ENCODE measurements around the gene NOCT. TPM values are rescaled to one million over a fixed set of nuclear protein-coding genes. Genes with fewer than 3 reads are reported as not detected.
"Not testable (repeated sequence)": the region's sequence is repeated elsewhere in the genome, so short reads cannot be mapped to it uniquely, and the experiment has no call there.

The NOCT gene
- total RNA-seq, 1 donor from 2014 or later, result 6.9 TPM

GRCh38 chr4:139005774-139006173 is 9.8 kb upstream of the NOCT start:
- H3K36me3 Mint-ChIP-seq, result no peaks in the 10 kb centered on the region

GRCh38 chr4:139007640-139008039 is 7.9 kb upstream of the NOCT start:
- no peak for TF ChIP-seq CTCF (IDR thresholded peaks at IDR 0.05; ENCODE audit: unreplicated experiment)
- no peak overlapping the region for H3K27ac Mint-ChIP-seq
- DNase-seq (ENCODE audit: low spot score in 2 of 2, unreplicated experiment in 2 of 2), result no peak
- no peaks in the 10 kb centered on the region for H3K4me1 Mint-ChIP-seq
- no peak overlapping the region for H3K4me3 Mint-ChIP-seq
- H3K9me3 Mint-ChIP-seq, result peaks cover 5% of the 10 kb centered on the region
- H3K36me3 Mint-ChIP-seq, result no peaks in the 10 kb centered on the region
- no peaks in the 10 kb centered on the region for H3K27me3 Mint-ChIP-seq (ENCODE audit: low read depth)

More at GRCh38 chr4:139005774-139006173, 9.8 kb upstream of the NOCT start:
- Mint-ChIP-seq H3K4me3 (no peak overlapping the region), H3K27me3 (ENCODE audit: low read depth) (no peaks in the 10 kb centered on the region), H3K4me1 (no peaks in the 10 kb centered on the region), H3K9me3 (peaks cover 5% of the 10 kb centered on the region), H3K27ac (no peak overlapping the region)
- no peak for DNase-seq (ENCODE audit: low spot score in 2 of 2, unreplicated experiment in 2 of 2)
- TF ChIP-seq CTCF (IDR thresholded peaks at IDR 0.05; ENCODE audit: unreplicated experiment), result no peak

- H3K4me1 Mint-ChIP-seq; DNase-seq (ENCODE audit: low spot score in 2 of 2, unreplicated experiment in 2 of 2); H3K9me3 Mint-ChIP-seq; H3K27ac Mint-ChIP-seq; H3K36me3 Mint-ChIP-seq; H3K4me3 Mint-ChIP-seq; H3K27me3 Mint-ChIP-seq (ENCODE audit: low read depth): not testable (repeated sequence)
Observed at GRCh38 chr4:139008278-139008677, 7.3 kb upstream of the NOCT start.

GRCh38 chr4:139009702-139010101 is 5.9 kb upstream of the NOCT start:
- H3K27ac Mint-ChIP-seq, result no peak overlapping the region
- no peak for DNase-seq (ENCODE audit: low spot score in 2 of 2, unreplicated experiment in 2 of 2)

GRCh38 chr4:139011225-139011950 is 4.2 kb upstream of the NOCT start:
- peaks cover 20% of the 10 kb centered on the region for H3K4me1 Mint-ChIP-seq
- no peaks in the 10 kb centered on the region for H3K27me3 Mint-ChIP-seq (ENCODE audit: low read depth)
- H3K4me3 Mint-ChIP-seq, result no peak overlapping the region
- DNase-seq (ENCODE audit: low spot score in 2 of 2, unreplicated experiment in 2 of 2), result no peak
- no peak overlapping the region for H3K27ac Mint-ChIP-seq
- peaks cover 5% of the 10 kb centered on the region for H3K9me3 Mint-ChIP-seq
- H3K36me3 Mint-ChIP-seq, result no peaks in the 10 kb centered on the region
- TF ChIP-seq CTCF (IDR thresholded peaks at IDR 0.05; ENCODE audit: unreplicated experiment), result no peak

More at GRCh38 chr4:139009702-139010101, 5.9 kb upstream of the NOCT start:
- no peak for TF ChIP-seq CTCF (IDR thresholded peaks at IDR 0.05; ENCODE audit: unreplicated experiment)
- peaks cover 5% of the 10 kb centered on the region for H3K9me3 Mint-ChIP-seq
- no peaks in the 10 kb centered on the region for H3K27me3 Mint-ChIP-seq (ENCODE audit: low read depth)
- no peaks in the 10 kb centered on the region for H3K36me3 Mint-ChIP-seq
- H3K4me1 Mint-ChIP-seq, result peaks cover 12% of the 10 kb centered on the region
- no peak overlapping the region for H3K4me3 Mint-ChIP-seq

- no peaks in the 10 kb centered on the region for H3K36me3 Mint-ChIP-seq
Observed at GRCh38 chr4:139014371-139015268, 961 bp upstream of the NOCT start.

More at GRCh38 chr4:139014371-139015268, 961 bp upstream of the NOCT start:
- Mint-ChIP-seq H3K27me3 (ENCODE audit: low read depth) (no peaks in the 10 kb centered on the region), H3K4me3 (peak overlapping the region; percentile 81), H3K4me1 (peaks cover 37% of the 10 kb centered on the region), H3K9me3 (no peaks in the 10 kb centered on the region), H3K27ac (peak overlapping the region; percentile 94)
- TF ChIP-seq CTCF (IDR thresholded peaks at IDR 0.05; ENCODE audit: unreplicated experiment), result no peak
- DNase-seq (ENCODE audit: low spot score in 2 of 2, unreplicated experiment in 2 of 2), result no peak

All from mesothelial cell of epicardium (in vitro differentiated cells).